CD14-positive monocyte (primary cell): ENCODE data around the gene SEMA4D. TPM values are rescaled to one million over a fixed set of nuclear protein-coding genes. Genes with fewer than 3 reads are reported as not detected.

Source experiments
- DNase-seq, 3 donors: peaks; one replicate each; pipeline ENCODE4 v3.0.0-alpha.2; 2011 to 2022
- H2AFZ ChIP-seq: 2 replicates; pipeline ENCODE4 v1.6.0; 2012; ENCODE audit warnings: mild to moderate bottlenecking, low read depth, low read length, inconsistent platforms; ENCODE audit not compliant: insufficient read depth, poor library complexity, severe bottlenecking
- H3K27ac ChIP-seq, 2 donors: 1 replicate in 1 of 2; 2 replicates in 1 of 2; pipeline ENCODE4 v1.5.1; 2012 to 2013; ENCODE audit warnings: low read length in 2 of 2, control low read depth in 1 of 2, inconsistent platforms in 1 of 2, low read depth in 1 of 2, mild to moderate bottlenecking in 1 of 2
- H3K27me3 ChIP-seq, 2 donors: one replicate each; pipeline versions ENCODE4 v1.6.0 to v1.6.1; 2011 to 2013; ENCODE audit warnings: low read length in 2 of 2; ENCODE audit not compliant: control insufficient read depth in 2 of 2, insufficient read depth in 2 of 2
- H3K36me3 ChIP-seq, 2 donors: replicated peaks in 1 of 2; 1 replicate in 1 of 2; 2 replicates in 1 of 2; pipeline versions ENCODE4 v1.5.1 to v1.6.1; 2012 to 2013; ENCODE audit warnings: low read length in 2 of 2, control low read depth in 1 of 2, inconsistent platforms in 1 of 2, mild to moderate bottlenecking in 1 of 2; ENCODE audit not compliant: insufficient read depth in 2 of 2, control insufficient read depth in 1 of 2
- H3K4me1 ChIP-seq, 2 donors: 1 replicate in 1 of 2; 2 replicates in 1 of 2; pipeline versions ENCODE4 v1.5.1 to v1.6.1; 2012 to 2013; ENCODE audit warnings: low read length in 2 of 2, control low read depth in 1 of 2, inconsistent platforms in 1 of 2, mild to moderate bottlenecking in 1 of 2, moderate library complexity in 1 of 2; ENCODE audit not compliant: insufficient read depth in 2 of 2, control insufficient read depth in 1 of 2
- H3K4me2 ChIP-seq: replicated peaks from 2 replicates; pipeline ENCODE3; 2012; ENCODE audit warnings: low read length, moderate library complexity, mild to moderate bottlenecking; ENCODE audit not compliant: poor library complexity, severe bottlenecking; ENCODE audit errors: extremely low read depth
- H3K4me3 ChIP-seq, 3 experiments: fragments of 200-600 bp in 1 of 3; sonication (generic) in 1 of 3; replicated peaks in 1 of 3; 1 replicate in 2 of 3; 2 replicates in 1 of 3; pipeline ENCODE4 v1.5.1; 2011 to 2013; ENCODE audit warnings: low read length in 3 of 3, mild to moderate bottlenecking in 3 of 3, control low read depth in 2 of 3, low read depth in 2 of 3, inconsistent platforms in 1 of 3, moderate library complexity in 1 of 3
- H3K79me2 ChIP-seq: 2 replicates; pipeline ENCODE4 v1.6.0; 2012; ENCODE audit warnings: mild to moderate bottlenecking, control low read depth, inconsistent platforms, low read length, moderate library complexity; ENCODE audit not compliant: insufficient read depth
- H3K9ac ChIP-seq: 2 replicates; pipeline ENCODE4 v1.6.0; 2017; ENCODE audit warnings: low read length, mild to moderate bottlenecking; ENCODE audit not compliant: insufficient read depth, poor library complexity, severe bottlenecking
- H3K9me3 ChIP-seq, 2 donors: replicated peaks in 1 of 2; 1 replicate in 1 of 2; 2 replicates in 1 of 2; pipeline versions ENCODE4 v1.5.1 to v1.6.1; 2012 to 2013; ENCODE audit warnings: low read length in 2 of 2, control low read depth in 1 of 2; ENCODE audit not compliant: control insufficient read depth in 1 of 2, insufficient read depth in 1 of 2
- H4K20me1 ChIP-seq: 2 replicates; pipeline ENCODE4 v1.6.0; 2012; ENCODE audit warnings: mild to moderate bottlenecking, low read length, control low read depth, moderate library complexity; ENCODE audit not compliant: insufficient read depth
- H3K27ac Mint-ChIP-seq, 7 donors: one replicate each; pipeline ENCODE4 v1.8.0; 2020; ENCODE audit warnings: mild to moderate bottlenecking in 7 of 7, mixed read lengths in 7 of 7, moderate library complexity in 6 of 7, inconsistent platforms in 2 of 7
- H3K27me3 Mint-ChIP-seq, 3 donors: one replicate each; pipeline ENCODE4 v1.8.0; 2021 to 2022; ENCODE audit warnings: low read depth in 3 of 3, mild to moderate bottlenecking in 3 of 3, mixed read lengths in 3 of 3, moderate library complexity in 3 of 3, inconsistent platforms in 1 of 3
- H3K36me3 Mint-ChIP-seq, 2 donors: one replicate each; pipeline ENCODE4 v1.8.0; 2020; ENCODE audit warnings: mixed read lengths in 2 of 2, inconsistent platforms in 1 of 2, mild to moderate bottlenecking in 1 of 2
- H3K4me1 Mint-ChIP-seq: one replicate; pipeline ENCODE4 v1.8.0; 2020; ENCODE audit warnings: mild to moderate bottlenecking, mixed read lengths
- H3K4me3 Mint-ChIP-seq, 2 donors: one replicate each; pipeline ENCODE4 v1.8.0; 2020; ENCODE audit warnings: mild to moderate bottlenecking in 2 of 2, mixed read lengths in 2 of 2, moderate library complexity in 1 of 2
- H3K9me3 Mint-ChIP-seq, 7 donors: one replicate each; pipeline ENCODE4 v1.8.0; 2020 to 2022; ENCODE audit warnings: mixed read lengths in 7 of 7, mild to moderate bottlenecking in 6 of 7, moderate library complexity in 6 of 7, inconsistent platforms in 2 of 7
- WGBS: methylation state at CpG from one replicate; pipeline ENCODE4 v1.1.5; 2013; ENCODE audit warnings: missing lambda C conversion rate; ENCODE audit not compliant: insufficient coverage; 5-methylcytosine and 5-hydroxymethylcytosine counted together
- intact Hi-C, 2 donors: fragments of 100-400 bp; cut with micrococcal nuclease; formaldehyde crosslinking; loops; one replicate each; pipeline versions ENCODE4 v1.15.0 to v1.15.1; 2023
- polyA plus RNA-seq, 3 donors: library from polyadenylated mRNA; depleted of rRNA in 1 of 3; unstranded in 2 of 3; stranded (reverse) in 1 of 3; fragments of 300-500 nt in 2 of 3; fragments of >200 nt in 1 of 3; fragmentation: Illumina TruSeq in 2 of 3; gene quantifications; 1 replicate in 2 of 3; 2 replicates in 1 of 3; pipeline ENCODE4 v1.2.3, GENCODE V29; 2012 to 2021
- TF ChIP-seq, protein P1 (sequence below): fragments of 200-600 bp; IDR thresholded peaks from one replicate; pipeline ENCODE4 v1.8.0; 2022; ENCODE audit warnings: antibody characterized with exemption, mild to moderate bottlenecking

Gene SEMA4D
- polyA plus RNA-seq, 3 donors, result 28.2 to 117 (median 28.6) TPM

DNA sequence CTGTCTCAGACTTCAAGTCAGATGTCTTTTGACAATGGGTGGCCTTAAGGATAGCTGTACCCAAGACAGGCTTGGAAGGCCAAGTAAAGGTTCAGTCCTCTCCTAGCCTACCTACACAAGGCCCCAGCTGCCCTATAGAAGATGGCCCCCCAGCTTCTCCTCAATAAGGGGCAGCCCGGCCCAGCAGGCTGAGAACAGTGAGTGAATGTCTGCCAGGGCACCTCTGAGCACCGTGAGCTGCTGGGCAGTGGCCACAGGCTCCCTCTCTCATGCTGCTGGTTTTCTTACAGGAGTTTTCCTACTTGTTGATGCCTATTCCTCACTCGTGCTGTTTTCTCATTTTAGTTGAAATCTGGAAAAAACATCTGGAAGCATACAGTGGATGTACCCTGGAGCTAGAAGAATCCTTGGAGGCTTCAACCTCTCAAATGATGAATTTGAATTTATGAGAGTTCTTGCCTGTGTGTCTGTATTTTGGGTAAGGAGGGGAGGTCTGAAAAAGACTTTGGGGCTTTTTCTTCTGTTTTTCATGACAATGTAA lies 139.5 kb downstream of the SEMA4D start:
- peaks cover 6% of the 10 kb centered on the region for H3K4me1 Mint-ChIP-seq
- Histone ChIP-seq H3K27ac (peak overlapping the region in 1 of 2 donors; percentile 10), H4K20me1 (peaks cover 41% of the 10 kb centered on the region), H3K9me3 (no peaks in the 10 kb centered on the region), H2AFZ (no peak overlapping the region), H3K4me3 (no peak overlapping the region), H3K4me2 (no peak overlapping the region), H3K27me3 (no peaks in the 10 kb centered on the region), H3K4me1 (no peaks in the 10 kb centered on the region), H3K79me2 (peaks cover 2% of the 10 kb centered on the region), H3K36me3 (peaks cover 92 to 100% of the 10 kb centered on the region in 2 donors), H3K9ac (no peak overlapping the region)
- WGBS, result 100% methylated on average over 2 of the region's 3 CpGs
- H3K9me3 Mint-ChIP-seq, result no peaks in the 10 kb centered on the region
- H3K27ac Mint-ChIP-seq, result peak overlapping the region in 2 of 7 donors; percentile 4 to 40
- TF ChIP-seq, protein P1, sequence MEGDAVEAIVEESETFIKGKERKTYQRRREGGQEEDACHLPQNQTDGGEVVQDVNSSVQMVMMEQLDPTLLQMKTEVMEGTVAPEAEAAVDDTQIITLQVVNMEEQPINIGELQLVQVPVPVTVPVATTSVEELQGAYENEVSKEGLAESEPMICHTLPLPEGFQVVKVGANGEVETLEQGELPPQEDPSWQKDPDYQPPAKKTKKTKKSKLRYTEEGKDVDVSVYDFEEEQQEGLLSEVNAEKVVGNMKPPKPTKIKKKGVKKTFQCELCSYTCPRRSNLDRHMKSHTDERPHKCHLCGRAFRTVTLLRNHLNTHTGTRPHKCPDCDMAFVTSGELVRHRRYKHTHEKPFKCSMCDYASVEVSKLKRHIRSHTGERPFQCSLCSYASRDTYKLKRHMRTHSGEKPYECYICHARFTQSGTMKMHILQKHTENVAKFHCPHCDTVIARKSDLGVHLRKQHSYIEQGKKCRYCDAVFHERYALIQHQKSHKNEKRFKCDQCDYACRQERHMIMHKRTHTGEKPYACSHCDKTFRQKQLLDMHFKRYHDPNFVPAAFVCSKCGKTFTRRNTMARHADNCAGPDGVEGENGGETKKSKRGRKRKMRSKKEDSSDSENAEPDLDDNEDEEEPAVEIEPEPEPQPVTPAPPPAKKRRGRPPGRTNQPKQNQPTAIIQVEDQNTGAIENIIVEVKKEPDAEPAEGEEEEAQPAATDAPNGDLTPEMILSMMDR, result no peak
- H3K36me3 Mint-ChIP-seq, result peaks cover 93 to 95% of the 10 kb centered on the region in 2 donors
- H3K27me3 Mint-ChIP-seq, result peaks cover 0 to 2% (median 0%) of the 10 kb centered on the region in 3 donors
- H3K4me3 Mint-ChIP-seq, result no peak overlapping the region
- intact Hi-C loops, result no loop called here
- DNase-seq, result no peak

DNA sequence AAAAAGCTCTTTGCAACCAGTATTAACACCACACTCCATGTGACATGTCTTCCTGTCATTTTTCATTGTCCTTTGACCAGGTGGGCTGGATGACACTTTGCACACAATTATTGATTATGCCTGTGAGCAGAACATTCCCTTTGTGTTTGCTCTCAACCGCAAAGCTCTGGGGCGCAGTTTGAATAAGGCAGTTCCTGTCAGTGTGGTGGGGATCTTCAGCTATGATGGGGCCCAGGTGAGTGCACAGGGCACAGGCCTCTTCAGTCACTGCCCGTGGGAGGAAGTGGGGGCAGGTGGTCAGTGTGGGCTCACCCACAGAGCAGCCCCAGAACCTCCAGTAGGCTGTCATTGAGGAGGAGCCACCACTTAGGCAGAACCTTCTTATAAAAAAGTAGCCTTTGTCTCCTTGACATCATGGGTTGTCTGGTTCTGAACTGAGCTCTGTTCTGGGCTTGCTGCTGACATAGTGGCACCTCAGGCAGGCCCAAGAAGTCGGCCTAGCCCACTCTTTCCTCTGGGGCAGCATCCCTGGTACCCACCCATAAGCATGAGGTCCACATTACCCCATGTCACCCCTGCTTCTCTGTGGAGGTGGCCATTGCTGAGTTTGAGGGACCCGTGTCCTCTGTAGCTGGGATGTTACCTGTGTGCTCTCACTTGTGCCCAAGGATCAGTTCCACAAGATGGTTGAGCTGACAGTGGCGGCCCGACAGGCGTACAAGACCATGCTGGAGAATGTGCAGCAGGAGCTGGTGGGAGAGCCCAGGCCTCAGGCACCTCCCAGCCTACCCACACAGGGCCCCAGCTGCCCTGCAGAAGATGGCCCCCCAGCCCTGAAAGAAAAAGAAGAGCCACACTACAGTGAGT lies 140.3 kb downstream of the SEMA4D start:
- Mint-ChIP-seq H3K9me3 (no peaks in the 10 kb centered on the region), H3K27ac (peak overlapping the region in 5 of 7 donors; percentile 15 to 77 (median 40)), H3K4me1 (peaks cover 13% of the 10 kb centered on the region), H3K27me3 (no peaks in the 10 kb centered on the region), H3K36me3 (peaks cover 96 to 99% of the 10 kb centered on the region in 2 donors), H3K4me3 (no peak overlapping the region)
- peaks cover 92 to 98% of the 10 kb centered on the region in 2 donors for H3K36me3 ChIP-seq
- 100% methylated on average over 3 of the region's 8 CpGs for WGBS
- no peak overlapping the region for H3K9ac ChIP-seq
- no peaks in the 10 kb centered on the region for H3K27me3 ChIP-seq
- intact Hi-C loops, result no loop called here
- no peak overlapping the region for H3K4me2 ChIP-seq
- H3K79me2 ChIP-seq, result peaks cover 7% of the 10 kb centered on the region
- H2AFZ ChIP-seq, result no peak overlapping the region
- H3K9me3 ChIP-seq, result no peaks in the 10 kb centered on the region
- no peak overlapping the region for H3K4me3 ChIP-seq
- H3K4me1 ChIP-seq, result peaks cover 5 to 7% of the 10 kb centered on the region in 2 donors
- no peak for DNase-seq
- H3K27ac ChIP-seq, result peak overlapping the region in 1 of 2 donors; percentile 10
- H4K20me1 ChIP-seq, result peaks cover 32% of the 10 kb centered on the region
- TF ChIP-seq, protein P1, result no peak
